ENCODE results near the gene SEL1L. TPM values are rescaled to one million over a fixed set of nuclear protein-coding genes. Genes with fewer than 3 reads are reported as not detected.
"Not testable (repeated sequence)": the region's sequence is repeated elsewhere in the genome, so short reads cannot be mapped to it uniquely, and the experiment has no call there.

The SEL1L gene
- total RNA-seq, 1 experiment from 2014 or later, result 26.7 TPM

GRCh38 chr14:81515927-81516326 is 17.7 kb downstream of the SEL1L start:
- H3K9me3 ChIP-seq (replicated peaks); H3K4me3 ChIP-seq; H3K36me3 ChIP-seq; H3K27ac ChIP-seq; H3K27me3 ChIP-seq; DNase-seq; H3K4me1 ChIP-seq: not testable (repeated sequence)

DNA sequence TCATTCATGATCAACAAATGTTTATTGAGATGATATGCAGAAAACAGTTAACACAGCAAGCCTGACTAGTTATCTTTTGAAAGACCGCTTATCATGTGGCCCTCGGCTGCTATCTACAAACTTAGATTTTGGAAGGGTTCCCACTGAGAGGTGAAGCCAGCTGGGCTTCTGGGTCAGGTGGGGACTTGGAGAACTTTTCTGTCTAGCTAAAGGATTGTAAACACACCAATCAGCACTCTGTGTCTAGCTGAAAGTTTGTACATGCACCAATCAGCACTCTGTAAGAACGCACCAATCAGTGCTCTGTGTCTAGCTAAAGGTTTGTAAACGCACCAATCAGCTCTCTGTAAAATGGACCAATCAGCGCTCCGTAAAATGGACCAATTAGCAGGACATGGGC is 20.8 kb downstream of the SEL1L start:
- H3K27me3 ChIP-seq; H3K9me3 ChIP-seq (replicated peaks); H3K27ac ChIP-seq; DNase-seq; H3K36me3 ChIP-seq; H3K4me1 ChIP-seq; H3K4me3 ChIP-seq: not testable (repeated sequence)

- no peaks in the 10 kb centered on the region for H3K27me3 ChIP-seq
- no peaks in the 10 kb centered on the region; the same call in 1 of the 2 replicates for H3K4me1 ChIP-seq
- no peak overlapping the region for H3K4me3 ChIP-seq
- no peak for DNase-seq
- H3K36me3 ChIP-seq, result peaks cover 2% of the 10 kb centered on the region; the same call in 1 of the 2 replicates
- H3K9me3 ChIP-seq (replicated peaks), result no peaks in the 10 kb centered on the region
- H3K27ac ChIP-seq, result no peak overlapping the region
Measured at GRCh38 chr14:81511111-81511904, 22.3 kb downstream of the SEL1L start.

GRCh38 chr14:81509838-81510452 is 23.7 kb downstream of the SEL1L start:
- peaks cover 14% of the 10 kb centered on the region for H3K36me3 ChIP-seq
- H3K27ac ChIP-seq, result no peak overlapping the region
- no peaks in the 10 kb centered on the region for H3K9me3 ChIP-seq (replicated peaks)
- DNase-seq, result peak in 1 of 2 experiments; percentile 6
- no peak overlapping the region for H3K4me3 ChIP-seq
- no peaks in the 10 kb centered on the region for H3K27me3 ChIP-seq
- H3K4me1 ChIP-seq, result no peaks in the 10 kb centered on the region; the same call in 1 of the 2 replicates

- peaks cover 15% of the 10 kb centered on the region for H3K36me3 ChIP-seq
- no peak overlapping the region for H3K4me3 ChIP-seq
- no peaks in the 10 kb centered on the region for H3K9me3 ChIP-seq (replicated peaks)
- H3K27ac ChIP-seq, result no peak overlapping the region
- H3K27me3 ChIP-seq, result no peaks in the 10 kb centered on the region
- no peaks in the 10 kb centered on the region; the same call in 1 of the 2 replicates for H3K4me1 ChIP-seq
- DNase-seq, result no peak
Measured at GRCh38 chr14:81509321-81509720, 24.3 kb downstream of the SEL1L start.

DNA sequence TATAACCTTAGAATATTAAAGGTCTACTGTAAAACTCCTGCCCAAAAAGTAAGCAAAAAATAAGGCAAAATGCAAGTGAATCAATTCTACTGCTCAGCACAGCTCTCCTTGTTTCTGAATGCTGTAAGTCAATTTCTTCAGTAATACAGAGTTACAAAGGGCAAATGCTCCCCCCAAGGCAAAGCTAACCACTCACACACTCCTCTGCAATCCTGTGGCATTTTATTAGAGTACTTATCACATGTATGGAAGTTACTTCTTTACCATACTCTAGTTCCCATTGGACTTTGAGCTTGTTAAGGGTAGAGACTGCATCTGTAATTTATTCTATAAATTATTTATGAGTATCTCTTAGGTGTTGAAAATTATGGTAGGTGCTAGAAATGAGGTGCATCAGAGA is 27.2 kb downstream of the SEL1L start:
- peaks cover 22% of the 10 kb centered on the region for H3K36me3 ChIP-seq
- no peaks in the 10 kb centered on the region; the same call in 1 of the 2 replicates for H3K4me1 ChIP-seq
- H3K27ac ChIP-seq, result no peak overlapping the region

GRCh38 chr14:81504864-81505263 is 28.8 kb downstream of the SEL1L start:
- Histone ChIP-seq H3K4me3 (no peak overlapping the region), H3K27me3 (no peaks in the 10 kb centered on the region), H3K4me1 (no peaks in the 10 kb centered on the region; the same call in 1 of the 2 replicates), H3K36me3 (peaks cover 22% of the 10 kb centered on the region), H3K9me3 (replicated peaks) (no peaks in the 10 kb centered on the region), H3K27ac (no peak overlapping the region)
- DNase-seq, result no peak

More for the DNA sequence above, 27.2 kb downstream of the SEL1L start:
- no peaks in the 10 kb centered on the region for H3K27me3 ChIP-seq
- H3K4me3 ChIP-seq, result no peak overlapping the region
- H3K9me3 ChIP-seq (replicated peaks), result no peaks in the 10 kb centered on the region
- DNase-seq, result no peak

GRCh38 chr14:81485781-81486180 is 47.9 kb downstream of the SEL1L start:
- H3K27me3 ChIP-seq, result no peaks in the 10 kb centered on the region
- H3K36me3 ChIP-seq, result peaks cover 37% of the 10 kb centered on the region
- DNase-seq, result no peak
- H3K9me3 ChIP-seq (replicated peaks), result no peaks in the 10 kb centered on the region
- no peak overlapping the region for H3K27ac ChIP-seq
- no peak overlapping the region for H3K4me3 ChIP-seq
- no peaks in the 10 kb centered on the region for H3K4me1 ChIP-seq

DNA sequence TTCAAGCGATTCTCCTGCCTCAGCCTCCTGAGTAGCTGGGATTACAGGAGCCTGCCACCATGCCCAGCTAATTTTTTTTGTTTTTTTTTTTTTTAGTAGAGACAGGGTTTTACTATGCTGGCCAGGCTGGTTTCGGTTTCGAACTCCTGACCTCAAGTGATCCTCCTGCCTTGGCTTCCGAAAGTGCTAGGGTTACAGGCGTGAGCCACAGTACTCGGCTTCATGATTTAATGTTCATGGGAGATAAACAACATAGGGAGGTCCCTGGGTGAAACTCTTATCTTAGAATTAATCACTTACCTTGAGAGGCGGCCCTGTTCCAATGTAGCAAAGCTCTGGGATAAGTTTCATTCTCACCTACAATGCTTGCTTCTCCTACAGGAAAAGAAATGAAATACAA is 48.3 kb downstream of the SEL1L start:
- no peaks in the 10 kb centered on the region for H3K4me1 ChIP-seq
- H3K27me3 ChIP-seq, result no peaks in the 10 kb centered on the region
- no peak for DNase-seq
- no peak overlapping the region for H3K4me3 ChIP-seq
- H3K27ac ChIP-seq, result no peak overlapping the region
- H3K9me3 ChIP-seq (replicated peaks), result no peaks in the 10 kb centered on the region
- peaks cover 37% of the 10 kb centered on the region for H3K36me3 ChIP-seq

GRCh38 chr14:81484120-81484519 is 49.5 kb downstream of the SEL1L start:
- Histone ChIP-seq H3K36me3 (peaks cover 30% of the 10 kb centered on the region), H3K27me3 (no peaks in the 10 kb centered on the region), H3K4me3 (no peak overlapping the region), H3K4me1 (no peaks in the 10 kb centered on the region), H3K9me3 (replicated peaks) (no peaks in the 10 kb centered on the region), H3K27ac (no peak overlapping the region)
- no peak for DNase-seq

- H3K9me3 ChIP-seq (replicated peaks), result no peaks in the 10 kb centered on the region
- no peaks in the 10 kb centered on the region for H3K27me3 ChIP-seq
- no peak for DNase-seq
- H3K4me1 ChIP-seq, result no peaks in the 10 kb centered on the region
- no peak overlapping the region for H3K4me3 ChIP-seq
- peaks cover 24% of the 10 kb centered on the region for H3K36me3 ChIP-seq
- no peak overlapping the region for H3K27ac ChIP-seq
Measured at GRCh38 chr14:81480741-81481140, 52.9 kb downstream of the SEL1L start.

DNA sequence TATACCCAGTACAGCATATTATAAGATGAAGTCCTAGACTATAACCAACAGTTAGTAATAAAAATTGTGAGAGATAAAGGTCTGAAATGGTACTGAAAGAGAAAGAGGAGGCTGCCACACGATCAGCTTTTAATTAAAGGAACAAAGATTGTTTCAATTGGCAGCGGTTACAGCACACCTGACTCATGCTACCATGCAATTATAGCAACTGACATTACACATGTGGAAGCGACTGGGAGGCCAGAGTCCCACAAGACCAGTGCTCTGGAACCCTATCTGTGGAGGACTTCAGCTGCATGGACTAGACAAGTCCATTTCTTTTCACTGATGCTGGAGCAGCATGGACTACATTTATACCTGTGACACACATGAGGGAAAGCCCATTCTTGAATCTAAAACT is 55.2 kb downstream of the SEL1L start:
- no peaks in the 10 kb centered on the region for H3K9me3 ChIP-seq (replicated peaks)

GRCh38 chr14:81476816-81477215 is 56.8 kb downstream of the SEL1L start:
- Histone ChIP-seq H3K36me3 (peaks cover 9% of the 10 kb centered on the region), H3K27me3 (no peaks in the 10 kb centered on the region)
- no peak for DNase-seq

More for the DNA sequence above, 55.2 kb downstream of the SEL1L start:
- H3K27ac ChIP-seq, result no peak overlapping the region
- H3K4me1 ChIP-seq, result no peaks in the 10 kb centered on the region
- no peaks in the 10 kb centered on the region for H3K27me3 ChIP-seq
- no peak overlapping the region for H3K4me3 ChIP-seq
- peaks cover 14% of the 10 kb centered on the region for H3K36me3 ChIP-seq
- DNase-seq, result no peak

DNA sequence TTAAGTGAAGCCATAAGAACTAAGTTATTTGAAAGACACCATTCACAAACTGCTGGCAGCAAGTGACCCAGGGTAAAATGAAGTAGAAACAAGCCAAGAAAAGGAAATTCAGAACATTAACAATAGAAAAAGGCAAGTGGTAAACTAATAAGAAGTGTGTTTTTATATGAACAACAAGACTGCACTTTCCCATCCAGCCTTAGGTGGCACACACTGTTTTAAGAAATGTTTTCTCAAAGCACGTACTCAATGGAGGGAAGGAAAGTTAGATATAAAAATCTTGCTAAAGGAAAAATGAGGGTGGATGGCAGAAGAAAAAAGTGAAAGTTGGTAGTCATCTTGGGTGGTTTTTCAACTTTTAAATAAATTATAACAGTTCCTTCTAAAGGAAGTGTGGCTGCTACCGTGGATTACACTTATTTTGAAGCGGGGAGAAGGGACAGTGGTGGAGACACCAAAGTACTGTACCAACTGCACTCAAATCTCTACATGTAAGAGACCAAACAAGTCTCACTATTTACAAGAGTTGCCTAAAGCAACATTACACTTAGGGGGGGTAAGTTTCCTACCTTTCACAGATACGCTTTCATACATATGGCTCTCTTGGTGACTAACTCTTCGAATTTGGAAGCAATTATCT is 58.8 kb downstream of the SEL1L start:
- Histone ChIP-seq H3K4me3 (no peak overlapping the region), H3K27ac (no peak overlapping the region), H3K4me1 (no peaks in the 10 kb centered on the region), H3K9me3 (replicated peaks) (no peaks in the 10 kb centered on the region), H3K27me3 (no peaks in the 10 kb centered on the region), H3K36me3 (peaks cover 9% of the 10 kb centered on the region)
- no peak for DNase-seq

More at GRCh38 chr14:81476816-81477215, 56.8 kb downstream of the SEL1L start:
- Histone ChIP-seq H3K9me3 (replicated peaks) (no peaks in the 10 kb centered on the region), H3K4me3 (no peak overlapping the region), H3K4me1 (no peaks in the 10 kb centered on the region), H3K27ac (no peak overlapping the region)

DNA sequence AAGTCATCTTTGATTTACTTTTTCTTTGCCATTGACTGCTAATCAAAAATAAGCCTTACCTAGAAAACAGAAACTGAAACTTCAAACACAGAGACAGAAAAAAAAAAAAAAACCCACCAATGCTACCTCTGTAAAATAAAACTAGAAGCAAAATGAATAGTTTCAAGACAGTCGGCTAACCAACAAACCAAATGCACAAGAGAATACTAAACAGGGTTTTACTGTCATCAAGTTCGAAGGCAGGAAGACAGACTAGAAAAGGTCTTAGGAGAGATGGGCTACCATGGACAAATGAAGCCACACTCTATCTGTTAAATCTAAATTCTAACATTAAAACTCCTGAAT is 59.5 kb downstream of the SEL1L start:
- no peaks in the 10 kb centered on the region for H3K9me3 ChIP-seq (replicated peaks)
- H3K27me3 ChIP-seq, result no peaks in the 10 kb centered on the region
- H3K4me3 ChIP-seq, result no peak overlapping the region
- peaks cover 9% of the 10 kb centered on the region for H3K36me3 ChIP-seq
- no peaks in the 10 kb centered on the region for H3K4me1 ChIP-seq
- H3K27ac ChIP-seq, result no peak overlapping the region
- DNase-seq, result no peak

Measured in SJCRH30 (cell line).